ENCODE results near the gene JSRP1. TPM values are rescaled to one million over a fixed set of nuclear protein-coding genes. Genes with fewer than 3 reads are reported as not detected.

Gene JSRP1
- total RNA-seq, 2 experiments from 2014 or later: 1.5 to 15.9 TPM

GRCh38 chr19:2266183-2266993 lies 10.2 kb upstream of the JSRP1 start:
- TF ChIP-seq CTCF (conservative IDR thresholded peaks at IDR 0.05; ENCODE audit: low read length) (no peak), EZH2phosphoT487 (IDR thresholded peaks at IDR 0.05; ENCODE audit: borderline replicate concordance, low read depth, low read length) (no peak)
- H3K4me2 ChIP-seq (ENCODE audit: low read length): peak overlapping the region; percentile 51
- H3K27ac ChIP-seq (ENCODE audit: low read depth, low read length, poor library complexity, severe bottlenecking): peak overlapping the region; percentile 26
- CTCF ChIA-PET (ENCODE audit: unreplicated experiment): interaction anchor here (0.6 kb wide), 1 partner anchor 20 kb away, joined by 3 read pairs; no protein-coding TSS in a partner anchor
- H3K4me1 ChIP-seq (ENCODE audit: insufficient read depth, low read length, poor library complexity, severe bottlenecking): peaks cover 40% of the 10 kb centered on the region
- H4K20me1 ChIP-seq (ENCODE audit: insufficient read depth, low read length): peaks cover 4% of the 10 kb centered on the region; the same call in 1 of the 2 replicates
- H3K79me2 ChIP-seq (ENCODE audit: insufficient read depth, low read depth, low read length): peaks cover 27% of the 10 kb centered on the region
- no TSS peak for BruUV-seq (replicated peaks)
- H2AFZ ChIP-seq (ENCODE audit: low read length): peak overlapping the region; percentile 89
- H3K36me3 ChIP-seq (ENCODE audit: insufficient read depth, low read length): peaks cover 18% of the 10 kb centered on the region
- 0 out of 2 replicates have a peak, but pooled peaks cover 2% of the 10 kb centered on the region for H3K9me3 ChIP-seq (ENCODE audit: low read length)
- H3K4me3 ChIP-seq (ENCODE audit: low read depth, low read length, poor library complexity, severe bottlenecking): peak overlapping the region; percentile 1
- intact Hi-C loops (cut with micrococcal nuclease; ENCODE audit: unreplicated experiment): no loop called here
- DNase-seq (ENCODE audit: low spot score): peak; percentile 67
- H3K9me2 ChIP-seq (ENCODE audit: insufficient read depth, low read length): no peaks in the 10 kb centered on the region
- POLR2A ChIA-PET: interaction anchor here (0.7 kb wide), 2 partner anchors 93 to 128 kb away, joined by 3 to 4 read pairs; no protein-coding TSS in a partner anchor

GRCh38 chr19:2261438-2262172 lies 5.4 kb upstream of the JSRP1 start:
- no peak overlapping the region for H2AFZ ChIP-seq (ENCODE audit: low read length)
- intact Hi-C loops (cut with micrococcal nuclease; ENCODE audit: unreplicated experiment): no loop called here
- no peak overlapping the region for H3K27ac ChIP-seq (ENCODE audit: low read depth, low read length, poor library complexity, severe bottlenecking)
- H3K9me2 ChIP-seq (ENCODE audit: insufficient read depth, low read length): no peaks in the 10 kb centered on the region
- no peak overlapping the region for H3K4me2 ChIP-seq (ENCODE audit: low read length)
- no peaks in the 10 kb centered on the region for H3K36me3 ChIP-seq (ENCODE audit: insufficient read depth, low read length)
- H4K20me1 ChIP-seq (ENCODE audit: insufficient read depth, low read length): no peaks in the 10 kb centered on the region
- no peak overlapping the region for H3K4me3 ChIP-seq (ENCODE audit: low read depth, low read length, poor library complexity, severe bottlenecking)
- peak; percentile 88 for TF ChIP-seq CTCF (conservative IDR thresholded peaks at IDR 0.05; ENCODE audit: low read length)
- no peak for TF ChIP-seq EZH2phosphoT487 (IDR thresholded peaks at IDR 0.05; ENCODE audit: borderline replicate concordance, low read depth, low read length)
- H3K4me1 ChIP-seq (ENCODE audit: insufficient read depth, low read length, poor library complexity, severe bottlenecking): peaks cover 60% of the 10 kb centered on the region
- DNase-seq (ENCODE audit: low spot score): peak; percentile 71
- H3K79me2 ChIP-seq (ENCODE audit: insufficient read depth, low read depth, low read length): no peaks in the 10 kb centered on the region
- BruUV-seq (replicated peaks): no TSS peak
- 0 out of 2 replicates have a peak, but pooled peaks cover 6% of the 10 kb centered on the region for H3K9me3 ChIP-seq (ENCODE audit: low read length)
- ChIA-PET POLR2A (interaction anchor here (1.2 kb wide), 1 partner anchor 23 kb away, joined by 4 read pairs; no protein-coding TSS in a partner anchor), CTCF (ENCODE audit: unreplicated experiment) (no interaction called here)
